DND-41 (cell line): ENCODE results near the gene NCOR2.

Experiments used
- ATAC-seq: fragments of 200-7000 bp; cut with Tn5 transposase; 3 replicates; pipeline ENCODE4 v1.9.1; 2021; ENCODE audit warnings: low read depth; ENCODE audit not compliant: insufficient read depth
- DNase-seq: peaks from one replicate; pipeline ENCODE4 v3.0.0-alpha.2; 2020
- H2AFZ ChIP-seq: 2 replicates; pipeline ENCODE4 v1.6.0; 2012; ENCODE audit warnings: low read depth, low read length
- H3K27ac ChIP-seq: 2 replicates; pipeline ENCODE4 v1.5.1; 2012; ENCODE audit warnings: low read length, inconsistent platforms
- H3K27me3 ChIP-seq: fragments of 200-600 bp; sonication (generic); 2 replicates; pipeline ENCODE4 v1.6.0; 2012; ENCODE audit warnings: low read length, mild to moderate bottlenecking, inconsistent platforms; ENCODE audit not compliant: insufficient read depth, poor library complexity
- H3K36me3 ChIP-seq: 2 replicates; pipeline ENCODE4 v1.5.1; 2012; ENCODE audit warnings: low read length, inconsistent platforms; ENCODE audit not compliant: insufficient read depth
- H3K4me1 ChIP-seq: 2 replicates; pipeline ENCODE4 v1.5.1; 2012; ENCODE audit warnings: mild to moderate bottlenecking, low read length; ENCODE audit not compliant: insufficient read depth
- H3K4me2 ChIP-seq: 2 replicates; pipeline ENCODE4 v1.6.0; 2012; ENCODE audit warnings: mild to moderate bottlenecking, moderate library complexity, low read length, inconsistent platforms; ENCODE audit not compliant: insufficient read depth
- H3K4me3 ChIP-seq, 2 experiments: fragments of 200-600 bp in 1 of 2; shearing (Covaris generic) in 1 of 2; 2 replicates each; pipeline ENCODE4 v1.5.1; 2012 to 2016; ENCODE audit warnings: inconsistent platforms in 2 of 2, low read length in 2 of 2, mild to moderate bottlenecking in 2 of 2, low read depth in 1 of 2, moderate library complexity in 1 of 2
- H3K79me2 ChIP-seq: 2 replicates; pipeline ENCODE4 v1.6.0; 2012; ENCODE audit warnings: low read length, inconsistent platforms; ENCODE audit not compliant: insufficient read depth
- H3K9ac ChIP-seq: 2 replicates; pipeline ENCODE4 v1.6.0; 2012; ENCODE audit warnings: low read depth, mild to moderate bottlenecking, inconsistent platforms, low read length, moderate library complexity
- H3K9me3 ChIP-seq: 2 replicates; pipeline ENCODE4 v1.5.1; 2012; ENCODE audit warnings: low read length, moderate library complexity, mild to moderate bottlenecking, inconsistent platforms; ENCODE audit not compliant: insufficient read depth, severe bottlenecking
- H4K20me1 ChIP-seq: 2 replicates; pipeline ENCODE4 v1.6.0; 2012; ENCODE audit warnings: low read length; ENCODE audit not compliant: insufficient read depth
- CTCF ChIP-seq: IDR thresholded peaks from 2 replicates; pipeline ENCODE4 v1.5.1; 2012; ENCODE audit warnings: borderline replicate concordance, low read length, moderate library complexity, mild to moderate bottlenecking; ENCODE audit not compliant: poor library complexity, severe bottlenecking; ENCODE audit errors: extremely low read depth
- EZH2 ChIP-seq: IDR thresholded peaks from 3 replicates; pipeline ENCODE4 v1.6.1; 2012; ENCODE audit warnings: borderline replicate concordance, low read depth, mild to moderate bottlenecking, moderate library complexity, low read length, inconsistent platforms; ENCODE audit not compliant: severe bottlenecking

Gene NCOR2

GRCh38 chr12:124534776-124535740 is 32.4 kb downstream of the NCOR2 start:
- DNase-seq (no peak), ATAC-seq (no peak)
- Histone ChIP-seq H3K27ac (no peak overlapping the region), H2AFZ (no peak overlapping the region), H3K4me1 (no peaks in the 10 kb centered on the region), H3K4me3 (no peak overlapping the region), H3K27me3 (no peaks in the 10 kb centered on the region), H4K20me1 (peaks cover 90% of the 10 kb centered on the region), H3K9ac (no peak overlapping the region), H3K36me3 (peaks cover 12% of the 10 kb centered on the region), H3K79me2 (peaks cover 95% of the 10 kb centered on the region), H3K4me2 (no peak overlapping the region), H3K9me3 (no peaks in the 10 kb centered on the region)
- no peak for TF ChIP-seq CTCF
- TF ChIP-seq EZH2: no peak

- Histone ChIP-seq H3K9me3 (no peaks in the 10 kb centered on the region), H3K79me2 (peaks cover 89% of the 10 kb centered on the region), H3K36me3 (peaks cover 12% of the 10 kb centered on the region), H2AFZ (no peak overlapping the region), H3K4me1 (no peaks in the 10 kb centered on the region), H4K20me1 (peaks cover 83% of the 10 kb centered on the region), H3K4me3 (no peak overlapping the region), H3K4me2 (no peak overlapping the region), H3K27me3 (no peaks in the 10 kb centered on the region), H3K27ac (no peak overlapping the region), H3K9ac (no peak overlapping the region)
- ATAC-seq (no peak), DNase-seq (no peak)
- TF ChIP-seq CTCF (no peak), EZH2 (no peak)
Observed at GRCh38 chr12:124533456-124533855, 34.0 kb downstream of the NCOR2 start.

GRCh38 chr12:124532967-124533366 is 34.4 kb downstream of the NCOR2 start:
- H3K27me3 ChIP-seq: no peaks in the 10 kb centered on the region
- H3K4me2 ChIP-seq: no peak overlapping the region
- H2AFZ ChIP-seq: no peak overlapping the region
- H3K9ac ChIP-seq: no peak overlapping the region
- H3K9me3 ChIP-seq: no peaks in the 10 kb centered on the region
- peaks cover 12% of the 10 kb centered on the region for H3K36me3 ChIP-seq
- H3K4me1 ChIP-seq: no peaks in the 10 kb centered on the region
- no peak overlapping the region for H3K27ac ChIP-seq
- peaks cover 82% of the 10 kb centered on the region for H4K20me1 ChIP-seq
- no peak overlapping the region for H3K4me3 ChIP-seq
- TF ChIP-seq EZH2: no peak
- TF ChIP-seq CTCF: no peak
- peaks cover 89% of the 10 kb centered on the region for H3K79me2 ChIP-seq
- no peak for ATAC-seq
- DNase-seq: no peak
